ENCODE measurements around the gene UBE3D. TPM values are rescaled to one million over a fixed set of nuclear protein-coding genes. Genes with fewer than 3 reads are reported as not detected.

Gene UBE3D
- total and polyA plus RNA-seq, 4 donors: 2.8 to 21.2 (median 6.5) TPM

GRCh38 chr6:83073615-83074014, 8.0 kb upstream of the UBE3D start:
- ATAC-seq (ENCODE audit: insufficient read depth, low FRiP score) (peak; percentile 60), DNase-seq (no peak)
- 62 to 71% methylated on average over 1 of the region's 1 CpG for WGBS, 2 donors
- Histone ChIP-seq H3K27me3 (ENCODE audit: control insufficient read depth in 3 of 3, insufficient read depth in 3 of 3, low read length in 2 of 3) (no peaks in the 10 kb centered on the region), H3K9ac (ENCODE audit: insufficient read depth in 1 of 2, low read length in 2 of 2) (no peak overlapping the region), H3K27ac (ENCODE audit: low read depth in 1 of 2, low read length in 1 of 2) (no peak overlapping the region), H3K36me3 (ENCODE audit: control insufficient read depth in 4 of 4, insufficient read depth in 4 of 4, low read length in 4 of 4) (no peaks in the 10 kb centered on the region), H3K4me1 (ENCODE audit: control insufficient read depth in 5 of 5, insufficient read depth in 5 of 5, low read length in 5 of 5) (peaks cover 0 to 13% (median 6%) of the 10 kb centered on the region in 5 donors), H3K4me3 (no peak overlapping the region), H3K9me3 (ENCODE audit: control insufficient read depth in 4 of 4, insufficient read depth in 3 of 4, low read length in 3 of 4) (no peaks in the 10 kb centered on the region)
- no peak for TF ChIP-seq CTCF (IDR thresholded peaks at IDR 0.05; ENCODE audit: control extremely low read depth, extremely low read depth)

GRCh38 chr6:83072726-83073125, 7.1 kb upstream of the UBE3D start:
- ATAC-seq (ENCODE audit: insufficient read depth, low FRiP score): no peak
- Histone ChIP-seq H3K27ac (ENCODE audit: low read depth in 1 of 2, low read length in 1 of 2) (no peak overlapping the region), H3K9ac (ENCODE audit: insufficient read depth in 1 of 2, low read length in 2 of 2) (peak overlapping the region in 1 of 2 donors; percentile 2), H3K9me3 (ENCODE audit: control insufficient read depth in 4 of 4, insufficient read depth in 3 of 4, low read length in 3 of 4) (no peaks in the 10 kb centered on the region), H3K4me1 (ENCODE audit: control insufficient read depth in 5 of 5, insufficient read depth in 5 of 5, low read length in 5 of 5) (peaks cover 0 to 18% (median 6%) of the 10 kb centered on the region in 5 donors), H3K27me3 (ENCODE audit: control insufficient read depth in 3 of 3, insufficient read depth in 3 of 3, low read length in 2 of 3) (no peaks in the 10 kb centered on the region), H3K36me3 (ENCODE audit: control insufficient read depth in 4 of 4, insufficient read depth in 4 of 4, low read length in 4 of 4) (no peaks in the 10 kb centered on the region), H3K4me3 (no peak overlapping the region)
- no peak for TF ChIP-seq CTCF (IDR thresholded peaks at IDR 0.05; ENCODE audit: control extremely low read depth, extremely low read depth)
- DNase-seq: no peak
- WGBS, 2 donors: 91 to 96% methylated on average over 2 of the region's 2 CpGs

DNA sequence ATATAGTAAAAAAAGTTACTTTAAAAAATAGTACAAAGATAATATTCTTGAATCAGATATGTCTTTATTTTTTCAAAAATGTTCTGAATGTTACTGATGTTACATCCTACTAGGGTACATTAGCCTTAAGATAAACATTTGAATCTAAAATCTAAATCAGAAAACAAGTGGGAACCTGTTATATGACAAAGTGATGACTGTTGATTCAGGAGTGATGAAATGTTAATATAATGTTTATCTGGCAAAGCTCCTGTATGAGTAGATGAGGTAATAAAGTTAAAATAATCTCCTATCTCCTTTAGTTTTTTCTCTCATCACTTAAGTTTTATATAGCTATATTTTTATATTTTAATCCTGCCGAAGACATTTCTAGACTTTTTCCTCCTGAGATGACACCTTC, 6.1 kb upstream of the UBE3D start:
- DNase-seq (no peak), ATAC-seq (ENCODE audit: insufficient read depth, low FRiP score) (no peak)
- no peaks in the 10 kb centered on the region for H3K9me3 ChIP-seq (ENCODE audit: control insufficient read depth in 4 of 4, insufficient read depth in 3 of 4, low read length in 3 of 4)
- no peak overlapping the region for H3K4me3 ChIP-seq
- no peaks in the 10 kb centered on the region for H3K36me3 ChIP-seq (ENCODE audit: control insufficient read depth in 4 of 4, insufficient read depth in 4 of 4, low read length in 4 of 4)
- no peak overlapping the region for H3K27ac ChIP-seq (ENCODE audit: low read depth in 1 of 2, low read length in 1 of 2)
- H3K27me3 ChIP-seq (ENCODE audit: control insufficient read depth in 3 of 3, insufficient read depth in 3 of 3, low read length in 2 of 3): no peaks in the 10 kb centered on the region
- H3K9ac ChIP-seq (ENCODE audit: insufficient read depth in 1 of 2, low read length in 2 of 2): no peak overlapping the region
- H3K4me1 ChIP-seq (ENCODE audit: control insufficient read depth in 5 of 5, insufficient read depth in 5 of 5, low read length in 5 of 5): peaks cover 0 to 18% (median 6%) of the 10 kb centered on the region in 5 donors
- no peak for TF ChIP-seq CTCF (IDR thresholded peaks at IDR 0.05; ENCODE audit: control extremely low read depth, extremely low read depth)
- 80 to 89% methylated on average over 1 of the region's 1 CpG for WGBS, 2 donors

GRCh38 chr6:83071023-83071422, 5.4 kb upstream of the UBE3D start:
- ATAC-seq (ENCODE audit: insufficient read depth, low FRiP score) (no peak), DNase-seq (no peak)
- no peaks in the 10 kb centered on the region for H3K27me3 ChIP-seq (ENCODE audit: control insufficient read depth in 3 of 3, insufficient read depth in 3 of 3, low read length in 2 of 3)
- no peaks in the 10 kb centered on the region for H3K9me3 ChIP-seq (ENCODE audit: control insufficient read depth in 4 of 4, insufficient read depth in 3 of 4, low read length in 3 of 4)
- no peaks in the 10 kb centered on the region for H3K36me3 ChIP-seq (ENCODE audit: control insufficient read depth in 4 of 4, insufficient read depth in 4 of 4, low read length in 4 of 4)
- H3K27ac ChIP-seq (ENCODE audit: low read depth in 1 of 2, low read length in 1 of 2): peak overlapping the region in 1 of 2 donors; percentile 13
- no peak overlapping the region for H3K9ac ChIP-seq (ENCODE audit: insufficient read depth in 1 of 2, low read length in 2 of 2)
- peaks cover 0 to 18% (median 6%) of the 10 kb centered on the region in 5 donors for H3K4me1 ChIP-seq (ENCODE audit: control insufficient read depth in 5 of 5, insufficient read depth in 5 of 5, low read length in 5 of 5)
- WGBS, 2 donors: 67 to 71% methylated on average over 4 of the region's 4 CpGs
- H3K4me3 ChIP-seq: no peak overlapping the region
- no peak for TF ChIP-seq CTCF (IDR thresholded peaks at IDR 0.05; ENCODE audit: control extremely low read depth, extremely low read depth)

Data from lung (tissue), 12 donors.